Measurements from ENCODE around the gene SPRED2.

SPRED2 gene

GRCh38 chr2:65311049-65311448 lies 121.3 kb downstream of the SPRED2 start:
- DNase-seq (ENCODE audit: low read depth), result no peak

DNA sequence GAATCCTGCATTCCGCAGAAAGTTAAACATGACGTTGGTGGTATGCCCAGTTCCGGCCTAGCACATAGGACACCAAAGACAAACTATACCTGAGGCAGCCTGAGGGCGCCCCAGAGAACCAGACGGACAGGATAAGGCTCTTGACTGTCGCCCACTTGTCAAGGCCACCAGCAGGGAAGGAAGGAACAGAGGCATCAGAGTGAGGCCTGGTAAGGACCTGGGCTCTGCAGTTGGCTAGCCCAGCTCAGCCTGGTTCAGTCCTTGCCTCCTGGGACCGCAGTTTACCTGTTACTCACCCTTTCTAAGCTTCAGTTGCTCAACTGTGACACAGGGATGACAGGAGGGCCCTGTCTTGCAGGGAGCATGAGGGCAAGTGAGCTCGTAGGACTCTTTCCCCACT lies 122.7 kb downstream of the SPRED2 start:
- DNase-seq (ENCODE audit: low read depth), result no peak

- no peak for DNase-seq (ENCODE audit: low read depth)
Measured at GRCh38 chr2:65305934-65306333, 126.5 kb downstream of the SPRED2 start.

- DNase-seq (ENCODE audit: low read depth), result no peak
Measured at GRCh38 chr2:65300761-65301711, 131.4 kb downstream of the SPRED2 start.

GRCh38 chr2:65300134-65300760 lies 132.2 kb downstream of the SPRED2 start:
- DNase-seq (ENCODE audit: low read depth), result no peak

- no peak for DNase-seq (ENCODE audit: low read depth)
Measured at GRCh38 chr2:65299246-65299645, 133.2 kb downstream of the SPRED2 start.

DNA sequence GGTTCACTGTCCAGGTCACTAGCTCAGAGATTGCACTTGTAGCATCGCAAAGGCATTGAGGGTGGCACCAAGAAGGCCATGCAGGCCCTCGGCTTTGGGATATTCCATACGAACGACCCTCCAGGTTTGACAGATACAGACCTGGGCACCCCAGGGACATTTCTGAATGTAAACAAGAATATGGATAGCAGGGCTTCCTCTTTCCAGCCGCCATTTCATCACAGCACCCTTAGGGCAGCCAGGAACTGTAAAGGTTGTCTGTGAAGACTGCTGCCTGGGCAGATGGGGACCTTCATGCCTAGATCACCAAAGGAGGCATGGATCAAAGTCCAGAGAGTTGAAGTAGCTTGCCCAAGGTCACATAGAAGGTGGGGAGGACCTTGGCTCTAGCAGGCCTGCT lies 134.3 kb downstream of the SPRED2 start:
- DNase-seq (ENCODE audit: low read depth), result no peak

DNA sequence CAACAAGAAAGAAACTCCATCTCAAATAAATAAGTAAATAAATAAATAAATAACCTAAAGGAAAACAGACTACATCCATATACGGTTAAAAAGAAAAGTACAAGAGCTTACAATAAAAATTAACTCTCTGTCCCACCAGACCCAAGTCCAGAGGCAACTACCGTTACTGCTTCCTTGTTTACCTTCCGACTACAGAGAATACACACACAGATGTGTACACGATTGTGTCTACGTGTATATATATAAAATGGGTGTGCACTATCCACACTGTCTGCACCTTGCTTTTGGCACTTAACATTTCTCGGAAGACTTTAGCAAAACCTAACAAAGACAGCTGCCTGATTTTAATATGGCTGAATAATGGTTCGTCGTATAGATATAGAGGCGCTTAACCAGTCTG lies 134.9 kb downstream of the SPRED2 start:
- no peak for DNase-seq (ENCODE audit: low read depth)

DNA sequence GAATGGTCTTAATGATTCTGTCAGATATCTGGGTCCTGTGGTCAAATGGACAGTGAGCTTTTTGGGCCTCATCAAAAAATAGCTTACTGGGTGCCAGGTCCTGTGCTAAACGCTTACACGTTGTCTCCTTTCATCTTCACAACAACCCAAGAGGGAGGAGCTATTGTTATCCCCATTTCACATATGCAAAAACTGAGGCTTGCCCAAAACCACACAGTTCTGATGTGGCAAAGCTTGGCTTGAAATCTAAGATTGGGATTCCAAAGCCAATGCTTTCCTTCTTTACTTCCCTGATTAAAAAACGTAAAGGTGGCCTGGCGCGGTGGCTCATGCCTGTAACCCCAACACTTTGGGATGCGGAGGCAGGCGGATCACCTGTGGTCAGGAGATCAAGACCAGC lies 135.4 kb downstream of the SPRED2 start:
- no peak for DNase-seq (ENCODE audit: low read depth)

- peak; percentile 35 for DNase-seq (ENCODE audit: low read depth)
Measured at GRCh38 chr2:65294701-65295100, 137.7 kb downstream of the SPRED2 start.

DNA sequence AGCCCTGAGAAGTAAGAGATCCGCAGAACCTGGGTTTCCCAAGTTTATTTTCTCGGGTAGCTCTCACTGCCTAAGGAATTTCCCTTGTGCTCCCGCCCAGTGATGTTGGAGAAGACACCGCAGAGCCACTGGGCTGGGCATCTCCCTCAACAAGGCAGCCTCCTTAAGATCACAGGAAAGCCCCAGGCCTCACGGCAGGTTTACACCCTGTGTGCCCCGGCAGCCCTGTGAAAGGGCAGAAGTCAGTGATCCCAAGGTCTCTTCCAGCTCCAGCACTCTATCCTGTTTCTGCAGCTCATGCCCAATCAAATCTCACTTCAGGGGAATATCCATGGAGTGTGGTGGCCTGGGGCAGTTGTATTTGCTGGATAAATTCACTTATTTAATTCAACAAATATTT lies 138.3 kb downstream of the SPRED2 start:
- no peak for DNase-seq (ENCODE audit: low read depth)

DNA sequence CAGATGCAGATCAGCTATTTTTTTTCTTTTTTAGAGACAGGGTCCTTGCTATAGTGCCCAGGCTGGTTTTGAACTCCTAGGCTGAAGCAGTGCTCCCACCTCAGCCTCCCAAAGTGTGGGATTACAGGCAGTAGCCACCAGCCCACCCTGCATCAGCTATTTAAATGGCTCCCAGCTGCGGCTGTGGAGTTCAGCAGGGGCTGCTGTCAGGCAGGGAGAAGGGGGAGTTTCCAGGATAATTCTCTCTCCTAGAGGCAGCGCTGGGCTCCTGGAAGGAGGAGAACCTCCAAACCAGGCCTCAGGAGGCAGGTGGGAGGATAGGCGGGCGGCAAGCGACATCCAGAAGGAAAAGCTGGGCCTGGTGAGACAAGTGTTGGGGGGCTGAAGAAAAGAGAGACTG lies 139.0 kb downstream of the SPRED2 start:
- DNase-seq (ENCODE audit: low read depth), result no peak

DNA sequence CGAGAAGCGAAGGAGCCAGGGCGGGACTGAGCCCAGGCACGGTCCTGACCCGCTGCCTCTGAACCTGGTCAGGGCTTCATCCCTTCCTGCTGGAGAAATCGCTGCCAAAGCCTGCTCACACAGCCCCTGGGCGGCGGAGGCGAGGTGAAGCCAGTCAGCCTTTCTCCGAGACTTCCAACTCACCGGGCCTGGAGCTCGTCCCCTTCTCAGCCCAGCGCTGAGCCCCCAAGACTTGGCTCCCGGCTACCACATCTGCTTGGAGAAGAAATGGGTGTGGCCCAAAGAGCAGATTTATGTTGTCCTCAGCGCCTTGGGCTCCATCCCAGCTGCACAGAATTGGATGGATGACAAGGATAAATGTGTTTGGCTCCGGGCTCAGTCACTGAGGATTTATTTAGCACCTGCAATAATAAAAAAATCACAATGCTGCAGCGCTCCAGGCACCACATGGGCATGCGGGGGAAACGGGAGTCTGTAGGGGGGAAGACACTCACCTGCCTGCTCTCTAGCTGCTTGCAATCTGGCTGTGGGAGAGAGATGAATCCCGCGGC lies 139.9 kb downstream of the SPRED2 start:
- no peak for DNase-seq (ENCODE audit: low read depth)

DNA sequence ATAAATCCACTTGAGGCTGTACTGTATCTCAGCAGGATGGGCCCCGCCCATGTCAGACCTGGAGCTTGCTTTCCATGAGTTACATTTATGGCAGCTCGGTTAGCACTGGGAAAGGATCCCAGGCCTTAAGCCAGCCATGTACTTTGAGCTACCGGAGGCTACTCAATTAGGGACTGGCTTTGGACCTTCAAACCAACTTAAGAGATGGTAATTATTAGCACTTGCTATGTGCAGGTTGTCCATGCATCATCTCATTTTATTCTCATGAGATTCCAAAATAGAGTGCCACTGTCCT lies 140.3 kb downstream of the SPRED2 start:
- no peak for DNase-seq (ENCODE audit: low read depth)

GRCh38 chr2:65291216-65292105 lies 140.9 kb downstream of the SPRED2 start:
- DNase-seq (ENCODE audit: low read depth), result no peak

- DNase-seq (ENCODE audit: low read depth), result no peak
Measured at GRCh38 chr2:65287364-65287763, 145.0 kb downstream of the SPRED2 start.

- DNase-seq (ENCODE audit: low read depth), result no peak
Measured at GRCh38 chr2:65282477-65283053, 149.8 kb downstream of the SPRED2 start.

GRCh38 chr2:65281627-65282351 lies 150.6 kb downstream of the SPRED2 start:
- no peak for DNase-seq (ENCODE audit: low read depth)

- DNase-seq (ENCODE audit: low read depth), result no peak
Measured at GRCh38 chr2:65279756-65280155, 152.6 kb downstream of the SPRED2 start.

DNA sequence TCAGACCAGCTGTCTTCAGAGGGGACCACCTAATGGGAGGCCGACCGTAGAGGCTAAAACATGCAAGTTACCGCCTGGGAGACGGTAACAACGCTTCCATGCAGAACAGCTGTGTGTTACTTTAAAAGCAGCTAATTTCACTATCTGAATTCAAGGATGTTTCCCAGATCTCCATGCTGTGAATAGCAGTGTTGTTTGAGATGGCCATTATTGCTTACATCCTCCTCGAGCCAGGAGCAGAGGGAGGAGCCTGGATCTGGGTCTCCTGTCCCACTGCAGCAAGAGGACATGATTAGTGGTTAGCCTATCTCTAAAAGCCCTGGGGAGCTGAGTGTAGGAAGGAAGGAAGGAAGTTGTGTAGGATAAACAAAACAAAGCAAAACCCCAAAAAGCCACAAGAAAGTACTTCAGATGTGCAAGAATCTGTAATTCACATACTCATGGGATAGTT lies 153.8 kb downstream of the SPRED2 start:
- DNase-seq (ENCODE audit: low read depth), result no peak

GRCh38 chr2:65277791-65278483 lies 154.5 kb downstream of the SPRED2 start:
- DNase-seq (ENCODE audit: low read depth), result no peak
